HG03280 (cell line): ENCODE results near the gene ZSWIM5.
"Not testable (repeated sequence)": the region's sequence is repeated elsewhere in the genome, so short reads cannot be mapped to it uniquely, and the experiment has no call there.

Experiments used
- ATAC-seq: cut with Tn5 transposase; IDR thresholded peaks from one replicate; pipeline ENCODE4 v1.9.1; 2021; ENCODE audit warnings: mild to moderate bottlenecking, moderate library complexity; ENCODE audit not compliant: unreplicated experiment

Gene ZSWIM5

DNA sequence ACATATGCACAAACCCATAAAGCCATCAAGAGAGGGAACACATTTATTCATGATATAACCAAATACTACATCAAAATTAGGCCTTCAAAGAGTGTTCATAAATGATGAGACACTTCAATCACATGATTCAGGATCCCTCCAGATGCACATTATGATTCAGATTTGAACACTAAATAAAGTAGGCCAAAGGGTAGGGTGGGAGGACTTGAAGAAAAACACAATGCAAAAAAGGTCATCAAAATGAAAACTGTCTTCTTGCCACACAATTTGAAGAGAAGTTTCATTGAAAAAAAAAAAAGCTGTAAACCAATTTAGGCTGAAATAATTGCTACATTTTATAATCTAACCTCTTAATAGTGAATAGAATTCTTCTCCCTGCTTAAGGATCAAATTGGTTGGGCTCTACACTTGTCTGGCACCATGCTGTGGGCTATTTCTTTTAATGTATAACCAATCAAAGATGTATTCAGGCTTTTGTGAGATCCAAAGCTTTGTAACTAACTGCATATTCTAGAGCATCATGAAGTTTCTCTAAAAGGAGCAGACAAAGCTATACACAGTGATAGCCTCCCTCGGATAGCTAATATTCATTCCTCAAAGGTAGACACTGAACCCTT is 58.1 kb downstream of the ZSWIM5 start:
- no peak for ATAC-seq

GRCh38 chr1:45146833-45147232 is 59.6 kb downstream of the ZSWIM5 start:
- no peak for ATAC-seq

DNA sequence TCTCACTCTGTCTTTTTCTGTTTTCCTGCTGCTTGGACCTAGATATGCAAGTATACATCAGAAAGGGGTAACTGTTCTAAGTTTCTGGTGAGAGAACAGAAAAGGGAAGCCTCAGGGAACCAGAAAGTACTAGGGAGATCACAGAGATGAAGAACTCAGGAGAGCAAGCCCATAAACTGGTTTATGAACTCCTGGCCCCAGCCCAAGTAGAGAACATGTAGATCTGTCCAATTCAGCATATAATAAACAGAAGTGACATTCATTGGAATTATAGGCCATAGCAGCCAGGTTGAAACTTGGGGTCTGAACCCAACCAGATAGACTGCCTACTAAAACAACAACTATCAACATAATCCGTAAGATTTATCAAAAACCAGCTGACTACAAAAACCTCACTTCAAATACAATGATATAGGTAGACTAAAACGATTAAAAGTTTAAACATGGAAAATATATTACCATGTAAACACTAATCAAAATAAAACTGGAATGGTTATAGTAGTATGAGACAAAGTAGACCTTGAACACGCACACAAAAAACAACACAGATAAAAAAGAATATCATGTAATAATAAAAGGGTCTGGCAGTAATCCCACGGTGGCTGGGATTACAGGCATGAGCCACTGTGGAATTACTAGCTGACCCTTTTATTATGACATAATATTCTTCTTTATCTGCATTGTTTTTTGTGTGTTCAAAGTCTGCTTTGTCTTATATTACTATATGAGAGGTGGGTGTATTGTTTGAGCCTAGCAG is 65.0 kb downstream of the ZSWIM5 start:
- no peak for ATAC-seq

GRCh38 chr1:45136984-45137383 is 69.4 kb downstream of the ZSWIM5 start:
- ATAC-seq, result no peak

GRCh38 chr1:45135316-45135715 is 71.1 kb downstream of the ZSWIM5 start:
- ATAC-seq, result no peak

GRCh38 chr1:45134461-45134873 is 71.9 kb downstream of the ZSWIM5 start:
- ATAC-seq, result no peak

DNA sequence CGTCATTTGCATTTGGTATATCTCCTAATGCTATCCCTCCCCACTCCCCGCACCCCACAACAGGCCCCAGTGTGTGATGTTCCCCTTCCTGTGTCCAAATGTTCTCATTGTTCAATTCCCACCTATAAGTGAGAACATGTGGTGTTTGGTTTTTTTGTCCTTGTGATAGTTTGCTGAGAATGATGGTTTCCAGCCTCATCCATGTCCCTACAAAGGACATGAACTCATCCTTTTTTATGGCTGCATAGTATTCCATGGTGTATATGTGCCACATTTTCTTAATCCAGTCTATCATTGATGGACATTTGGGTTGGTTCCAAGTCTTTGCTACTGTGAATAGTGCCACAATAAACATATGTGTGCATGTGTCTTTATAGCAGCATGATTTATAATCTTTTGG is 73.7 kb downstream of the ZSWIM5 start:
- ATAC-seq, result not testable (repeated sequence)

DNA sequence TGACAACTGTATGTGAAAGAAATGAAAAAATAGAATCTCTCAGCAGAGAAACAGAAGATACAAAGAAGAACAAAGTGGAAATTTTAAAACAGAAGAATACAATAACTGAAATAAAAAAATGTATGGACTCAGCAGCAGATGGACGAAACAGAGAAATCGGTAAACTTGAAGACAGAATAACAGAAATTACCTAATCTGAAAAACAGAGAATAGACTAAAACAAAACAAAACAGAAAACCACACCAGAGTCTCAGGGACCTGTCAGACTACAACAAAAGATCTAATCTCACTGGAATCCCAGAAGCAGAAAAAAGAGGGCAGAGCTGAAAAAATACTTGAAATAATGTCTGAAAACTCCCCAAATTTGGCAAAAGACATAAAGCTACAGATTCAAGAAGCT is 83.0 kb downstream of the ZSWIM5 start:
- ATAC-seq, result no peak

- ATAC-seq, result no peak
Measured at GRCh38 chr1:45122724-45123123, 83.7 kb downstream of the ZSWIM5 start.

GRCh38 chr1:45117766-45118165 is 88.6 kb downstream of the ZSWIM5 start:
- ATAC-seq, result no peak

DNA sequence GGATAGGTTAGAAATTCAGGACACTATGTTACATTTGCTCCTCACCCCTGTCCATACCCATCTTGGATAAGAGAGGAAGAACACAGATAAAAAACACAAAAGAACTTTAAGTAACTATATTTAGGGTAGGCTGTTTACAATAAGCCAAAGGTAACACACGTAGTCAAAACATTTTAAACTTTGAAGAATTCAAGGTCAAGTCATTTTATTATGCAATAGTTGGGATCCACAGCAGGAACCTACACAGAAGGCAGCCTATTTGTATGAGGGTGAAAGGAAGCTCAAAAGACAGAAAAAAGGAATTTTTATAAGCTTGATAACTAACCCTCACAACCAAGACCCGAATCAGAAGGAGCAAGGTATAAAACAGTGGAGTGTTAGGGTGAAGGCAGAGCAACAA is 89.6 kb downstream of the ZSWIM5 start:
- ATAC-seq, result no peak

DNA sequence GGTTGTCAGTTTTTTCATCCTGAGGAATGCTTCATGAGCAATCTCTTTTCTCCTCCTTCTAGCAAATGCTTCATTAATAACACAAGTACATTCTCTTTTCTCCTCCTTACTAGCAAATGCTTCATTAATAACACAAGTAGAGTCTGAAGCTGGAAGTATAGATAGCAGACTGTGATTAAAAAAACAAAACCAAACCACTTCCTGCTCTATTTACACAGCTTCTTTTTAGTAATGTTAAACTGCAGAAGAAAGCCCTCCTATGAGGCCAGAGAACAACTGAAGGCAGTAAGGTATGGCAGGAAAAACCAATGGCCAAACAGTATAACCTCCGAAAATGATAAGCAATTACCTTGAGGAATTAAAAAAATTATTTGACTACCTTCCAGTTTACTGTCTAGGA is 90.1 kb downstream of the ZSWIM5 start:
- ATAC-seq, result no peak

DNA sequence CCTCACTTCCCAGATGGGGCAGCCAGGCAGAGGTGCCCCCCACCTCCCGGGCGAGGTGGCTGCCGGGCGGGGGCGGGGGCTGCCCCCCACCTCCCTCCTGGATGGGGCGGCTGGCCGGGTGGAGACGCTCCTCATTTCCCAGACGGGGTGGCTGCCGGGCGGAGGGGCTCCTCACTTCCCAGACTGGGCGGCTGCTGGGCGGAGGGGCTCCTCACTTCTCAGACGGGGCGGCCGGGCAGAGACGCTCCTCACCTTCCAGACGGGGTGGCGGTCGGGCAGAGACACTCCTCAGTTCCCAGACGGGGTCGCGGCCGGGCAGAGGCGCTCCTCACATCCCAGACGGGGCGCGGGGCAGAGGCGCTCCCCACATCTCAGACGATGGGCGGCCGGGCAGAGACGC is 91.2 kb downstream of the ZSWIM5 start:
- ATAC-seq, result not testable (repeated sequence)

DNA sequence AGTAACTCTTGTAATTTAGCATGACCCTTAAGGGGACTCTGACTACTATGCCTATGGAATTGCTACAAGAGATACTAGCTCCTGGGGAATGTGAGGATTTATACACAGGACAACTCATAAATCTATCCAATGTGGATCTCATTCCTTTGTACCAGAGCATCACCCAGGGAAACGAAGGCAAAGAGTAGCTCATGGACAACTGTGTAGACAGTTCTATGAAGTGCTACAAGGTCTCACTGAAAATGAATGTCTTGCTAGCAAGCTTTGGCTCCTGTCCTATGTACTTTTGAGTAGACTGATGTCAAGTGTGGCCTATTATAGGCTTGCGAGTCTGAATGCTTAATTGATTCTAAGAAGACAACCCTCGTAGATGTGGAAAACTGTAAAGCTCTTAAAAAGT is 93.7 kb downstream of the ZSWIM5 start:
- no peak for ATAC-seq

DNA sequence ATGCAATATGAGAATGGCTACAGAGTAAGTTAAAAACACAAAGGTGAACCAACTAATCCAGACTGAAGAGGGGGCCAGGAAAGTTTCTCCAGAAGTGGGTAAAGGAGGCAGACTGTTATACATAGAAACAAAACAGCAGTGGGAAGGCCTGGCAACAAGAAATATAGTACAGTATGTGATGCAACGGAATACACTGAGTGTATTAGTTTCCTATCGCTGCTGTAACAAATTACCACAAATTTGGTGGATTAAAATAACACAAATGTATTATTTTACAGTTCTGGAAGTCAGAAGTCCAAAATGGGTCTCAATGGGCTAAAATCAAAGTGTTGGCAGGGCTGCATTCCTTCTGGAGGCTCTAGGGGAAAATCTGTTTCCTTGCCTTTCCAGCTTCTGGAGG is 95.2 kb downstream of the ZSWIM5 start:
- ATAC-seq, result no peak

DNA sequence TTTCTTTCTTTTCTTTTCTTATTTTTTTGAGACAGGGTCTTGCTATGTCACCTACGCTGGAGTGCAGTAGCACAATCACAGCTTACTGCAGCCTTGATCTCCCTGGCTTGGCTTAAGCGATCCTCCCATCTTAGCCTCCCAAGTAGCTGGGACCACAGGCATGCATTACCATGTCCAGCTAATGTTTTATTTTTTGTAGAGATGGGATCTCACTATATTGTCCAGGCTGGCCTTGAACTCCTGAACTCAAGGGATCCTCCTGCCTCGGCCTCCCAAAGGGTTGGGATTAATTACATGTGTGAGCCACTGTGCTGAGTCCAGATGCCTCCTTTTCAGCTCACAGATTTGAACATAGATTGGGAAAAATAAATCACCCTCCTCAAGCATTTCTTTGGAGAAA is 98.6 kb downstream of the ZSWIM5 start:
- no peak for ATAC-seq

GRCh38 chr1:45106864-45107263 is 99.5 kb downstream of the ZSWIM5 start:
- not testable (repeated sequence) for ATAC-seq

DNA sequence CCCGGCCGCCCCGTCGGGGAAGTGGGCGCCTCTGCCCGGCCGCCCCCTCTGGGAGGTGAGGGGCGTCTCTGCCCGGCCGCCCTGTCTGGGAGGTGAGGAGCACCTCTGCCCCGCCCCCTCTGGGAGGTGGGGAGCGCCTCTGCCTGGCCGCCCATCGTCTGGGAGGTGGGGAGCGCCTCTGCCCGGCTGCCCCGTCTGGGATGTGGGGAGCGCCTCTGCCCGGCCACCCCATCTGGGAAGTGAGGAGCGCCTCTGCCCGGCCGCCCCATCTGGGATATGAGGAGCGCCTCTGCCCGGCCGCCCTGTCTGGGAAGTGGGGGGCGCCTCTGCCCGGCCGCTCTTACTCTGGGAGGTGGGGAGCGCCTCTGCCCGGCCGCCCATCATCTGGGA is 100.3 kb downstream of the ZSWIM5 start:
- not testable (repeated sequence) for ATAC-seq

GRCh38 chr1:45105486-45106155 is 100.8 kb downstream of the ZSWIM5 start:
- ATAC-seq, result not testable (repeated sequence)

GRCh38 chr1:45103534-45103933 is 102.9 kb downstream of the ZSWIM5 start:
- no peak for ATAC-seq

GRCh38 chr1:45101947-45102346 is 104.5 kb downstream of the ZSWIM5 start:
- ATAC-seq, result no peak

DNA sequence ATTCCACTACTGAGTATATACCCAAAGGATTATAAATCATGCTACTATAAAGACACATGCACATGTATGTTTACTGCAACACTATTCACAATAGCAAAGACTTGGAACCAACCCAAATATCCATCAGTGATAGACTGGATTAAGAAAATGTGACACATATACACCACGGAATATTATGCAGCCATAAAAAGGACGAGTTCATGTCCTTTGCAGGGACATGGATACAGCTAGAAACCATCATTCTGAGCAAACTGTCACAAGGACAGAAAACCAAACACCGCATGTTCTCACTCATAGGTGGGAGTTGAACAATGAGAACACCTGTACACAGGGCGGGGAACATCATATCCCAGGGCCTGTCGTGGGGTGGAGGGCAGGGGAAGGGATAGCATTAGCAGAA is 104.9 kb downstream of the ZSWIM5 start:
- ATAC-seq, result not testable (repeated sequence)
